Measurements from ENCODE around the gene LKAAEAR1.

LKAAEAR1 gene

GRCh38 chr20:64035066-64035932, 48.9 kb downstream of the LKAAEAR1 start:
- DNase-seq (peak; percentile 44), ATAC-seq (ENCODE audit: insufficient read depth, low read depth) (no peak)
- H4K20me1 ChIP-seq (ENCODE audit: insufficient read depth, low read length) = peaks cover 18% of the 10 kb centered on the region; the same call in 1 of the 2 replicates
- H3K27me3 ChIP-seq (ENCODE audit: insufficient read depth, low read length, poor library complexity) = peaks cover 20% of the 10 kb centered on the region
- no peak overlapping the region for H3K9ac ChIP-seq (ENCODE audit: low read depth, low read length)
- TF ChIP-seq CTCF (IDR thresholded peaks at IDR 0.05; ENCODE audit: borderline replicate concordance, extremely low read depth, low read length, poor library complexity, severe bottlenecking) (no peak), EZH2 (IDR thresholded peaks at IDR 0.05; ENCODE audit: borderline replicate concordance, low read depth, low read length, severe bottlenecking) (no peak)
- no peak overlapping the region for H3K4me2 ChIP-seq (ENCODE audit: insufficient read depth, low read length)
- H3K4me3 ChIP-seq (ENCODE audit: low read depth in 1 of 2, low read length in 2 of 2) = no peak overlapping the region
- H3K27ac ChIP-seq (ENCODE audit: low read length) = peak overlapping the region; percentile 25; the same call in 1 of the 2 replicates
- H3K4me1 ChIP-seq (ENCODE audit: insufficient read depth, low read length) = peaks cover 21% of the 10 kb centered on the region
- H3K9me3 ChIP-seq (ENCODE audit: insufficient read depth, low read length, severe bottlenecking) = no peaks in the 10 kb centered on the region
- H3K79me2 ChIP-seq (ENCODE audit: insufficient read depth, low read length) = no peaks in the 10 kb centered on the region
- H3K36me3 ChIP-seq (ENCODE audit: insufficient read depth, low read length) = peaks cover 43% of the 10 kb centered on the region
- H2AFZ ChIP-seq (ENCODE audit: low read depth, low read length) = no peak overlapping the region

GRCh38 chr20:64033981-64034493, 50.2 kb downstream of the LKAAEAR1 start:
- Histone ChIP-seq H4K20me1 (ENCODE audit: insufficient read depth, low read length) (peaks cover 10% of the 10 kb centered on the region; the same call in 1 of the 2 replicates), H3K36me3 (ENCODE audit: insufficient read depth, low read length) (peaks cover 56% of the 10 kb centered on the region), H3K4me2 (ENCODE audit: insufficient read depth, low read length) (no peak overlapping the region), H3K27ac (ENCODE audit: low read length) (no peak overlapping the region), H2AFZ (ENCODE audit: low read depth, low read length) (no peak overlapping the region), H3K79me2 (ENCODE audit: insufficient read depth, low read length) (no peaks in the 10 kb centered on the region), H3K9ac (ENCODE audit: low read depth, low read length) (no peak overlapping the region), H3K9me3 (ENCODE audit: insufficient read depth, low read length, severe bottlenecking) (no peaks in the 10 kb centered on the region), H3K27me3 (ENCODE audit: insufficient read depth, low read length, poor library complexity) (peaks cover 8% of the 10 kb centered on the region), H3K4me3 (ENCODE audit: low read depth in 1 of 2, low read length in 2 of 2) (no peak overlapping the region), H3K4me1 (ENCODE audit: insufficient read depth, low read length) (peaks cover 16% of the 10 kb centered on the region)
- TF ChIP-seq EZH2 (IDR thresholded peaks at IDR 0.05; ENCODE audit: borderline replicate concordance, low read depth, low read length, severe bottlenecking) = no peak
- TF ChIP-seq CTCF (IDR thresholded peaks at IDR 0.05; ENCODE audit: borderline replicate concordance, extremely low read depth, low read length, poor library complexity, severe bottlenecking) = no peak
- no peak for ATAC-seq (ENCODE audit: insufficient read depth, low read depth)
- no peak for DNase-seq
